HEK293 (cell line): ENCODE data around the gene DCST2.

Source experiments
- EGR2 ChIP-seq: fragments of 450-650 bp; formaldehyde crosslinking; IDR thresholded peaks from 2 replicates; pipeline ENCODE4 v1.5.1; 2016; ENCODE audit warnings: low read depth, missing biosample characterization, missing genetic modification characterization
- GLIS1 ChIP-seq: fragments of 450-650 bp; formaldehyde crosslinking; IDR thresholded peaks from 2 replicates; pipeline ENCODE4 v1.5.1; 2016; ENCODE audit warnings: missing biosample characterization, missing genetic modification characterization
- KLF17 ChIP-seq: fragments of 450-650 bp; formaldehyde crosslinking; IDR thresholded peaks from 2 replicates; pipeline ENCODE4 v1.5.1; 2016; ENCODE audit warnings: missing biosample characterization, missing genetic modification characterization
- KLF9 ChIP-seq: fragments of 450-650 bp; formaldehyde crosslinking; IDR thresholded peaks from 2 replicates; pipeline ENCODE4 v1.5.1; 2016; ENCODE audit warnings: missing biosample characterization, missing genetic modification characterization, low read depth
- PRDM10 ChIP-seq: fragments of 450-650 bp; formaldehyde crosslinking; IDR thresholded peaks from 2 replicates; pipeline ENCODE4 v1.5.1; 2016; ENCODE audit warnings: missing biosample characterization, missing genetic modification characterization
- SP2 ChIP-seq: fragments of 450-650 bp; formaldehyde crosslinking; IDR thresholded peaks from 2 replicates; pipeline ENCODE4 v1.5.1; 2016; ENCODE audit warnings: missing biosample characterization, missing genetic modification characterization
- SP3 ChIP-seq: fragments of 450-650 bp; formaldehyde crosslinking; IDR thresholded peaks from 2 replicates; pipeline ENCODE4 v1.5.1; 2016; ENCODE audit warnings: missing biosample characterization, missing genetic modification characterization
- SP7 ChIP-seq: fragments of 450-650 bp; formaldehyde crosslinking; IDR thresholded peaks from 2 replicates; pipeline ENCODE4 v1.5.1; 2016; ENCODE audit warnings: missing biosample characterization, missing genetic modification characterization
- WT1 ChIP-seq: fragments of 450-650 bp; formaldehyde crosslinking; IDR thresholded peaks from 2 replicates; pipeline ENCODE4 v1.5.1; 2016; ENCODE audit warnings: missing biosample characterization, missing genetic modification characterization
- ZBTB10 ChIP-seq: fragments of 450-650 bp; formaldehyde crosslinking; IDR thresholded peaks from 2 replicates; pipeline ENCODE4 v1.5.1; 2016; ENCODE audit warnings: missing biosample characterization, missing genetic modification characterization
- ZBTB8A ChIP-seq: fragments of 450-650 bp; formaldehyde crosslinking; IDR thresholded peaks from 2 replicates; pipeline ENCODE4 v1.5.1; 2016; ENCODE audit warnings: missing biosample characterization, missing genetic modification characterization
- ZFHX2 ChIP-seq: fragments of 450-650 bp; formaldehyde crosslinking; conservative IDR thresholded peaks from 2 replicates; pipeline ENCODE4 v1.5.1; 2016; ENCODE audit warnings: missing biosample characterization, missing genetic modification characterization
- ZNF112 ChIP-seq: fragments of 450-650 bp; formaldehyde crosslinking; IDR thresholded peaks from 2 replicates; pipeline ENCODE4 v1.5.0; 2017; ENCODE audit warnings: missing biosample characterization, missing genetic modification characterization
- ZNF26 ChIP-seq: fragments of 450-650 bp; formaldehyde crosslinking; IDR thresholded peaks from 2 replicates; pipeline ENCODE4 v1.5.1; 2016; ENCODE audit warnings: missing biosample characterization, missing genetic modification characterization
- ZNF335 ChIP-seq: fragments of 450-650 bp; formaldehyde crosslinking; conservative IDR thresholded peaks from 2 replicates; pipeline ENCODE4 v1.5.1; 2016; ENCODE audit warnings: missing biosample characterization, missing genetic modification characterization
- ZNF366 ChIP-seq: fragments of 450-650 bp; formaldehyde crosslinking; conservative IDR thresholded peaks from 2 replicates; pipeline ENCODE4 v1.5.1; 2016; ENCODE audit warnings: missing biosample characterization, missing genetic modification characterization
- ZNF514 ChIP-seq: fragments of 450-650 bp; formaldehyde crosslinking; IDR thresholded peaks from 2 replicates; pipeline ENCODE4 v1.5.1; 2016; ENCODE audit warnings: missing biosample characterization, missing genetic modification characterization
- ZNF596 ChIP-seq: fragments of 450-650 bp; IDR thresholded peaks from 2 replicates; pipeline ENCODE4 v1.5.0; 2018; ENCODE audit warnings: missing biosample characterization, mild to moderate bottlenecking, missing genetic modification characterization, moderate library complexity
- ZNF664 ChIP-seq: fragments of 450-650 bp; formaldehyde crosslinking; IDR thresholded peaks from 2 replicates; pipeline ENCODE4 v1.5.1; 2016; ENCODE audit warnings: missing biosample characterization, missing genetic modification characterization
- ZNF692 ChIP-seq: fragments of 450-650 bp; formaldehyde crosslinking; IDR thresholded peaks from 2 replicates; pipeline ENCODE4 v1.5.1; 2016; ENCODE audit warnings: missing biosample characterization, missing genetic modification characterization
- ZSCAN4 ChIP-seq: fragments of 450-650 bp; formaldehyde crosslinking; IDR thresholded peaks from 2 replicates; pipeline ENCODE4 v1.5.1; 2017; ENCODE audit warnings: missing biosample characterization, missing genetic modification characterization
- TF ChIP-seq, protein P1 (sequence below): fragments of 450-650 bp; formaldehyde crosslinking; IDR thresholded peaks from 2 replicates; pipeline ENCODE4 v1.5.1; 2016; ENCODE audit warnings: missing biosample characterization, missing genetic modification characterization

DCST2 gene

DNA sequence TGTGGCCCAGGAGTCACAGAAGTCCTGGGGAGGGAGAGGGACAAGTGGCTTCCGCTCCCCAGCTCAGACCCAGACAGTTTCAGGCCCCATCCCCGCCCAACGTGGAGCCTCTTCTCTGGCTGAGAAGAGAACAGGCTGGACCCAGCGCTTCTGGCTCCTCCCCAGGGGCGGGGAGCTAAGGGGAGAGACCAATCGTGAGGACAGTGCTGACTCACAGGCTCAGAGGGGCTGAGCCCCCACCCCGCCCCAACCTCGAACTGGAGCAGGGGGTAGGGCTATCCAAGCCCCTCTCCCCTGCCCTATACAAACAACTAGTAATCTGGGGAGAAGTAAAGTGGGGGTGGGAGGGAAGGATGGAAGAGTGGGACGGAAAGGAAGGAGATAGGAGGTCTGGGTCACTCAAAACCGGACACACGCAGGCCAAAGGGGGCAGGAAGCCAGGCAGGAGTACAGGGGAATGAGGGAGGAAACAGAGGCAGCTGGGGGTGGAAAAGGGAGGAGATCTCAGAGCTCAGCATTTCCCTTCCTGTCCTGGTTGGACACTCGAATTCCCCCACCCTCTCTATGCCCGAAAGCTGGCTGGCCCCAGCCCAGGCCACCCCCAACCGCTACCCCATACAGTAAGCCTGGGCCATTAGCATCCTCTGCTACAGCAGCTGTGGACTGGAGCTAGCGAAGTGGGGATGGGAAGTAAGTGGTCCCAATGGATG lies 62.8 kb downstream of the DCST2 start, which contains the start of gene SHC1 (continued):
- TF ChIP-seq KLF17 (tag by site-specific recombination) = peak; percentile 66; the same call in 1 of the 2 replicates
- peak; percentile 53 for TF ChIP-seq ZFHX2 (tag by site-specific recombination)
- TF ChIP-seq ZNF596 (tag by site-specific recombination) = no peak
- TF ChIP-seq ZBTB10 (tag by site-specific recombination) = no peak
- peak; percentile 81 for TF ChIP-seq SP3 (tag by site-specific recombination)
- TF ChIP-seq ZNF692 = 0 out of 2 replicates have a peak, but pooled peaks have one; percentile 19
- TF ChIP-seq ZNF664 (tag by site-specific recombination) = no peak
- peak; percentile 84 for TF ChIP-seq SP2 (tag by site-specific recombination)
- peak; percentile 57 for TF ChIP-seq SP7
- no peak for TF ChIP-seq ZNF112 (tag by site-specific recombination)
- TF ChIP-seq EGR2 = peak; percentile 36
- no peak for TF ChIP-seq ZSCAN4 (tag by site-specific recombination)
- peak; percentile 51 for TF ChIP-seq PRDM10 (tag by site-specific recombination)
- TF ChIP-seq ZNF514 = no peak
- TF ChIP-seq ZBTB8A (tag by site-specific recombination) = peak; percentile 66
- peak; percentile 33; the same call in 1 of the 2 replicates for TF ChIP-seq KLF9 (tag by site-specific recombination)
- TF ChIP-seq ZNF366 = peak; percentile 87
- TF ChIP-seq, protein P1, sequence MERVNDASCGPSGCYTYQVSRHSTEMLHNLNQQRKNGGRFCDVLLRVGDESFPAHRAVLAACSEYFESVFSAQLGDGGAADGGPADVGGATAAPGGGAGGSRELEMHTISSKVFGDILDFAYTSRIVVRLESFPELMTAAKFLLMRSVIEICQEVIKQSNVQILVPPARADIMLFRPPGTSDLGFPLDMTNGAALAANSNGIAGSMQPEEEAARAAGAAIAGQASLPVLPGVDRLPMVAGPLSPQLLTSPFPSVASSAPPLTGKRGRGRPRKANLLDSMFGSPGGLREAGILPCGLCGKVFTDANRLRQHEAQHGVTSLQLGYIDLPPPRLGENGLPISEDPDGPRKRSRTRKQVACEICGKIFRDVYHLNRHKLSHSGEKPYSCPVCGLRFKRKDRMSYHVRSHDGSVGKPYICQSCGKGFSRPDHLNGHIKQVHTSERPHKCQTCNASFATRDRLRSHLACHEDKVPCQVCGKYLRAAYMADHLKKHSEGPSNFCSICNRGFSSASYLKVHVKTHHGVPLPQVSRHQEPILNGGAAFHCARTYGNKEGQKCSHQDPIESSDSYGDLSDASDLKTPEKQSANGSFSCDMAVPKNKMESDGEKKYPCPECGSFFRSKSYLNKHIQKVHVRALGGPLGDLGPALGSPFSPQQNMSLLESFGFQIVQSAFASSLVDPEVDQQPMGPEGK (tag by site-specific recombination) = peak; percentile 98
- TF ChIP-seq GLIS1 = peak; percentile 85
- no peak for TF ChIP-seq ZNF335
- no peak for TF ChIP-seq ZNF26 (tag by site-specific recombination)
- TF ChIP-seq WT1 = peak; percentile 84
